Measurements from ENCODE around the gene PCBP2. TPM values are rescaled to one million over a fixed set of nuclear protein-coding genes. Genes with fewer than 3 reads are reported as not detected.
"Not testable (repeated sequence)": the region's sequence is repeated elsewhere in the genome, so short reads cannot be mapped to it uniquely, and the experiment has no call there.

Gene PCBP2
- total RNA-seq, 1 donor from 2014 or later: 1,351 TPM

DNA sequence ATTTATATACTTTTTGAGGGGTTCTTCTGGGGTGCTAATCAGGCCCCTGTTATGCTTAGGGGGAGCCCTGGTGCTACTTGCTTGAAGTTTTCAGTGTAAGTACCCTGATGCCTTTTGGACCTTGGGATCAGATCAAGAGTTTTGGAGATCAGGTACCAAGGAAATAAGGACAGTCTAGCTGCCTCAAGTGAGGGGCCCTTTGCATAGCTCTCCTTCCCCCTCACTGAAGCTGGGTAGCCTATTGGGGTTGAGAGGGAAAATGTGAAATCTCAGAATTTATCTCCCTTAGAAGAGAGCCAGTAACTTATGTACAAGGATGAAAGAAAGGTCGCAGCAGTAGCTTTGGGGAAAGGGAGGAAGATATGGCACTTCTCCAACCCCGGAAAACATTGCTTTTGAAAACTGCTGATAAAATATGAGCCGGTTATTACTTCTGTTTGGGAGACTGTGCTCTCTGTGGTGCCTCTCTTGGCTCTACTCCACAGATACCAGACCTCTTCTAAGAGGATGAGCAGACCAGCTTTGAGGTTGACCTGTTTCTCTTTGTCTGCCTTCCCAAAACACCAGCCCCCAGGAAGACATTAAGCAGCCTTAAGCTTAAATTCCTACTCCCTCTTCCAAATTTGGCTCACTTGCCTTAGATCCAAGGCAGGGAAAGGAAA is 37.0 kb upstream of the PCBP2 start:
- no peak overlapping the region for H3K4me3 Mint-ChIP-seq
- H3K4me1 Mint-ChIP-seq: peaks cover 46% of the 10 kb centered on the region
- no peaks in the 10 kb centered on the region for H3K27me3 Mint-ChIP-seq (ENCODE audit: low read depth)
- DNase-seq (ENCODE audit: low read depth, low spot score): no peak
- no peaks in the 10 kb centered on the region for H3K9me3 Mint-ChIP-seq
- H3K36me3 Mint-ChIP-seq (ENCODE audit: low read depth): peaks cover 12% of the 10 kb centered on the region
- TF ChIP-seq, protein P1, sequence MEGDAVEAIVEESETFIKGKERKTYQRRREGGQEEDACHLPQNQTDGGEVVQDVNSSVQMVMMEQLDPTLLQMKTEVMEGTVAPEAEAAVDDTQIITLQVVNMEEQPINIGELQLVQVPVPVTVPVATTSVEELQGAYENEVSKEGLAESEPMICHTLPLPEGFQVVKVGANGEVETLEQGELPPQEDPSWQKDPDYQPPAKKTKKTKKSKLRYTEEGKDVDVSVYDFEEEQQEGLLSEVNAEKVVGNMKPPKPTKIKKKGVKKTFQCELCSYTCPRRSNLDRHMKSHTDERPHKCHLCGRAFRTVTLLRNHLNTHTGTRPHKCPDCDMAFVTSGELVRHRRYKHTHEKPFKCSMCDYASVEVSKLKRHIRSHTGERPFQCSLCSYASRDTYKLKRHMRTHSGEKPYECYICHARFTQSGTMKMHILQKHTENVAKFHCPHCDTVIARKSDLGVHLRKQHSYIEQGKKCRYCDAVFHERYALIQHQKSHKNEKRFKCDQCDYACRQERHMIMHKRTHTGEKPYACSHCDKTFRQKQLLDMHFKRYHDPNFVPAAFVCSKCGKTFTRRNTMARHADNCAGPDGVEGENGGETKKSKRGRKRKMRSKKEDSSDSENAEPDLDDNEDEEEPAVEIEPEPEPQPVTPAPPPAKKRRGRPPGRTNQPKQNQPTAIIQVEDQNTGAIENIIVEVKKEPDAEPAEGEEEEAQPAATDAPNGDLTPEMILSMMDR (conservative IDR thresholded peaks at IDR 0.05): no peak
- H3K27ac Mint-ChIP-seq (ENCODE audit: unreplicated experiment): peak overlapping the region; percentile 70

DNA sequence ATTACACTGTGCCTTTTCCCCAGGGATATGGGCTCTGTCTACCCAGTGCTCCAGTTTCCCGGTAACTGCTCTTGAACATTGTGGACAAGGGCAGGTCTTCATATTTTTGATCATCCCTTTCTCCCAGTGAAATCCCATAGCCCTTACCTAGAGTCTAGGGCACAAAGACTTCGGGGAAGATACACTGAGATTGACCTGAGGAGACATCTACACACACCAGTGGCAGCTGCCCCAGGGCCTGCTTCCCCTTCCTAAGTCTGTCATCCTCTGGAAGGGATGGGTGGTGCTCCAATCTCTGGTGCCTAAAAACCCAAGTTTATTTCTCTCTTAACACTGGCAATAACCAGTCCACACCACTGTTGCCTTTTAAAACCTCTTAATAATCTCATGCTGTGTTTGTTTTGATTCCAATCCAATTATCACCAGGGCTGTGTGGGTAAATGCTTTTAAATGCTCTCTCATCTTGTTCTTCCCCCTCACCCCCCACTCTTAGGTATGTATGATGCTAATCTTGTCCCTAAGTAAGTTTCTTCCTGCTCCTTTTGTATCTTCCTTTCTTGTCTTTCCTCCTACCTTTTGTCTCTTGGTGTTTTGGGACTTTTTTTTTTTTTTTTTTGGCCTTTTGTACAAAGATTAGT is 36.0 kb upstream of the PCBP2 start:
- not testable (repeated sequence) for H3K9me3 Mint-ChIP-seq; H3K4me3 Mint-ChIP-seq; H3K27ac Mint-ChIP-seq (ENCODE audit: unreplicated experiment); H3K36me3 Mint-ChIP-seq (ENCODE audit: low read depth); DNase-seq (ENCODE audit: low read depth, low spot score); H3K27me3 Mint-ChIP-seq (ENCODE audit: low read depth)
- H3K4me1 Mint-ChIP-seq: peaks cover 46% of the 10 kb centered on the region

DNA sequence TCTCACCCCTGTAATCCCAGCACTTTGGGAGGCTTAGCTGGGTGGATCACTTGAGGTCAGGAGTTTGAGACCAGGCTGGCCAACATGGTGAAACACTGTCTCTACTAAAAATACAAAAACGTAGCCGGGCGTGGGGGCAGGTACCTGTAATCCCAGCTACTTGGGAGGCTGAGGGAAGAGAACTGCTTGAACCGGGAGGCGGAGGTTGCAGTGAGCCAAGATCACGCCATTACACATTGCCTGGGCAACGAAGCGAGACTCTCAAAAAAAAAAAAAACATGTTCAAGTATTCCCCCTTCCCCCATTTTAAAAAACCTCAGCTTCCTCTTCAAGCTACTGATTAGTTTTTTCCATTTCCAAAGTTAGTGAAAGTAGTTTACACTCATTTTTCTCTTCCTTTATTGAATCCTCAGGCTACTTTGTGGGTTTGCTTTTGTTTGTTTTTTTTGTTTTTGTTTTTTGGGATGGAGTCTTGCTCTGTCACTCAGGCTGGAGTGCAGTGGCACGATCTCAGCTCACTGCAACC is 34.5 kb upstream of the PCBP2 start:
- H3K4me1 Mint-ChIP-seq: peaks cover 47% of the 10 kb centered on the region
- H3K27ac Mint-ChIP-seq (ENCODE audit: unreplicated experiment); H3K4me3 Mint-ChIP-seq: not testable (repeated sequence)

DNA sequence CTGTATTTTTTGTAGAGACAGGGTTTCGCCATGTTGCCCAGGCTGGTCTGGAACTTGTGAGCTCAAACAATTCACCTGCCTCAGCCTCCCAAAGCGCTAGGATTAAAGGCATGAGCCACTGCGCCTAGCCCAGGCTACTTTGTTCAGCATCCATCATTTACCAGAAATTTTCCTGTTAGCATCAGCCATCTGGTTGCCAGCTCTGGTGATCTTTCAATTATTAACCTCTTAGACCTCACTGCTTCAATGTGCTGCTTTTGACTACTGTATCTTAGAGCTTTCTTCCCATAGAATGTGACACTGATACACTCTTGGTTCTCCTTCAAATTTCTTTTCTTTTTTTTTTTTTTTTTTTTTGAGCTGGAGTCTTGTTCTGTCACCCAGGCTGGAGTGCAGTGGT is 33.7 kb upstream of the PCBP2 start:
- H3K4me3 Mint-ChIP-seq: no peak overlapping the region
- H3K4me1 Mint-ChIP-seq: peaks cover 38% of the 10 kb centered on the region
- DNase-seq (ENCODE audit: low read depth, low spot score): no peak
- H3K36me3 Mint-ChIP-seq (ENCODE audit: low read depth): no peaks in the 10 kb centered on the region
- TF ChIP-seq, protein P1 (conservative IDR thresholded peaks at IDR 0.05): no peak
- no peaks in the 10 kb centered on the region for H3K9me3 Mint-ChIP-seq
- H3K27me3 Mint-ChIP-seq (ENCODE audit: low read depth): no peaks in the 10 kb centered on the region
- H3K27ac Mint-ChIP-seq (ENCODE audit: unreplicated experiment): no peak overlapping the region

More for the DNA sequence above, 34.5 kb upstream of the PCBP2 start:
- not testable (repeated sequence) for DNase-seq (ENCODE audit: low read depth, low spot score); H3K27me3 Mint-ChIP-seq (ENCODE audit: low read depth); H3K36me3 Mint-ChIP-seq (ENCODE audit: low read depth); H3K9me3 Mint-ChIP-seq

DNA sequence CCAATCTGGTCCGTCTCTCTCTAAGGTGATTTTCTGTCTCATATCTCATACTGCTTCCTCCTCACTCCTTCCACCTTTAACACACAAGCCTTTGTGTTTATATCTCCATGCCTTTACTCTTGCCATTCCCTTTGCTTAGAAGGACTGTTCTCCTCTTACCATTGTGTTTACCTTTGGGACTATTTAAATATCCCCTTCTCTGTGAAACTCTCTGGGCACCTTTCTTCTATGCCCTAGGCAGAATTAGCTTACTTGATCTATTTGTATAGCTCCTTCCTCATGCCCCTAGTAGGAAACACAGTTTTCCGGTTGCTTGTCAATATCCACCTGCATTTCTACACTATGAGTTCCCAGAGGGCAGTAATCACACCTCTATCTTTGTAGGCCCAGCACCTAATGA is 32.1 kb upstream of the PCBP2 start:
- DNase-seq (ENCODE audit: low read depth, low spot score): no peak
- Mint-ChIP-seq H3K4me1 (peaks cover 23% of the 10 kb centered on the region), H3K27me3 (ENCODE audit: low read depth) (no peaks in the 10 kb centered on the region), H3K9me3 (no peaks in the 10 kb centered on the region), H3K4me3 (no peak overlapping the region), H3K27ac (ENCODE audit: unreplicated experiment) (no peak overlapping the region), H3K36me3 (ENCODE audit: low read depth) (no peaks in the 10 kb centered on the region)
- TF ChIP-seq, protein P1 (conservative IDR thresholded peaks at IDR 0.05): no peak

DNA sequence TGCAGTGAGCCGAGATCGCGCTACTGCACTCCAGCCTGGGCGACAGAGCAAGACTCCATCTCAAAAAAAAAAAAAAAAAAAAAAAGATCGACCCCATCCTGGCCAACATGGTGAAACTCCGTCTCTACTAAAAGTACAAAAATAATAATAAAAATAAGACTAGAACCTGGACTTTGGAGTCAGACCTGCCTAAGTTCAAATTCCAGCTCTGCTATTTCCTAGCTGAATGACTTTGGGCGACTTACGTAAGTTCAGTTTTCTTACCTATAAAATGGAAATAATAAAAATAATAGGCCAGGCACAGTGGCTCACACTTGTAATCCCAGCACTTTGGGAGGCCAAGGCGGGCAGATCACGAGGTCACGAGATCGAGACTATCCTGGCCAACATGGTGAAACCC is 29.7 kb upstream of the PCBP2 start:
- H3K4me1 Mint-ChIP-seq: not testable (repeated sequence)

DNA sequence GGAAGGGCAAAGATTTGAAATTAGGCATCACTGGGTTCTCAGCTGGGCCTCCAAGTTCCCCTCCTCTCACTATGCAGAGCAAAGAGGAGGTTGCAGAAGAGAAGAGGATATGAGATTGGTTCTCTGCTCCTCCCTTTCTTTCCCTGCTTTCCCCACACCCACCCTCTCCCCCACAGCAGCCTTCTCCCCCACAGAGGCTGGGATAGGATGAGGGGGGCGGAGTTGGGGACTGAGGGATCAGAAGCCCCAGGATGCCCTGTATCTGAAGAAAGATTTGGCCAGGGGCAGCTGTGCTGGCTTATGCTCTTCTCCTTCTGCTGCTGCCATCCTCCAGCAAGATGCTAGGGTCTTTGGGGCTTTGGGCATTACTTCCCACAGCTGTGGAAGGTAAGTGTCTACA is 28.3 kb upstream of the PCBP2 start, which contains the start of gene AMHR2:
AMHR2 (plus strand) TSS at position 259 of the 400 bp plus-strand sequence; CDS start at position 339, 80 bp downstream.
- no peaks in the 10 kb centered on the region for H3K9me3 Mint-ChIP-seq
- H3K27ac Mint-ChIP-seq (ENCODE audit: unreplicated experiment): no peak within 1 kb of the TSS
- TF ChIP-seq, protein P1 (conservative IDR thresholded peaks at IDR 0.05): no peak
- no peak within 1 kb of the TSS for H3K4me3 Mint-ChIP-seq
- no peak for DNase-seq (ENCODE audit: low read depth, low spot score)
- no peaks in the 10 kb centered on the region for H3K36me3 Mint-ChIP-seq (ENCODE audit: low read depth)
- no peaks in the 10 kb centered on the region for H3K27me3 Mint-ChIP-seq (ENCODE audit: low read depth)
- peaks cover 6% of the 10 kb centered on the region for H3K4me1 Mint-ChIP-seq

More for the DNA sequence above, 29.7 kb upstream of the PCBP2 start:
- DNase-seq (ENCODE audit: low read depth, low spot score); H3K4me3 Mint-ChIP-seq; H3K27me3 Mint-ChIP-seq (ENCODE audit: low read depth); H3K36me3 Mint-ChIP-seq (ENCODE audit: low read depth); H3K9me3 Mint-ChIP-seq; H3K27ac Mint-ChIP-seq (ENCODE audit: unreplicated experiment): not testable (repeated sequence)
